Measurements from ENCODE around the gene GBE1.
A peak's percentile ranks its signal among the peaks of the same experiment; 100 is the strongest.

GBE1 gene

GRCh38 chr3:81463781-81464180, 297.7 kb downstream of the GBE1 start:
- no peak for DNase-seq (ENCODE audit: low read depth, low spot score)
- TF ChIP-seq CTCF (IDR thresholded peaks at IDR 0.05; ENCODE audit: low read depth, low read length), result no peak
- in situ Hi-C loops (cut with HindIII; ENCODE audit: low sequenced_read_pairs), result no loop called here
- H3K4me3 ChIP-seq (ENCODE audit: low read depth, low read length), result no peak overlapping the region

GRCh38 chr3:81462921-81463320, 298.5 kb downstream of the GBE1 start:
- in situ Hi-C loops (cut with HindIII; ENCODE audit: low sequenced_read_pairs), result no loop called here
- no peak for TF ChIP-seq CTCF (IDR thresholded peaks at IDR 0.05; ENCODE audit: low read depth, low read length)
- peak; percentile 38 for DNase-seq (ENCODE audit: low read depth, low spot score)
- H3K4me3 ChIP-seq (ENCODE audit: low read depth, low read length), result no peak overlapping the region

- in situ Hi-C loops (cut with HindIII; ENCODE audit: low sequenced_read_pairs), result no loop called here
- no peak overlapping the region for H3K4me3 ChIP-seq (ENCODE audit: low read depth, low read length)
- no peak for DNase-seq (ENCODE audit: low read depth, low spot score)
- no peak for TF ChIP-seq CTCF (IDR thresholded peaks at IDR 0.05; ENCODE audit: low read depth, low read length)
Measured at GRCh38 chr3:81459733-81460132, 301.7 kb downstream of the GBE1 start.

GRCh38 chr3:81452418-81452817, 309.0 kb downstream of the GBE1 start:
- no peak for DNase-seq (ENCODE audit: low read depth, low spot score)
- in situ Hi-C loops (cut with HindIII; ENCODE audit: low sequenced_read_pairs), result no loop called here
- no peak for TF ChIP-seq CTCF (IDR thresholded peaks at IDR 0.05; ENCODE audit: low read depth, low read length)
- H3K4me3 ChIP-seq (ENCODE audit: low read depth, low read length), result no peak overlapping the region

- no peak overlapping the region for H3K4me3 ChIP-seq (ENCODE audit: low read depth, low read length)
- TF ChIP-seq CTCF (IDR thresholded peaks at IDR 0.05; ENCODE audit: low read depth, low read length), result no peak
- in situ Hi-C loops (cut with HindIII; ENCODE audit: low sequenced_read_pairs), result no loop called here
- peak; percentile 54 for DNase-seq (ENCODE audit: low read depth, low spot score)
Measured at GRCh38 chr3:81451611-81452010, 309.8 kb downstream of the GBE1 start.

GRCh38 chr3:81451140-81451539, 310.3 kb downstream of the GBE1 start:
- no peak for DNase-seq (ENCODE audit: low read depth, low spot score)
- H3K4me3 ChIP-seq (ENCODE audit: low read depth, low read length), result no peak overlapping the region
- in situ Hi-C loops (cut with HindIII; ENCODE audit: low sequenced_read_pairs), result no loop called here
- no peak for TF ChIP-seq CTCF (IDR thresholded peaks at IDR 0.05; ENCODE audit: low read depth, low read length)

GRCh38 chr3:81446806-81447205, 314.6 kb downstream of the GBE1 start:
- in situ Hi-C loops (cut with HindIII; ENCODE audit: low sequenced_read_pairs), result no loop called here
- DNase-seq (ENCODE audit: low read depth, low spot score), result no peak
- no peak for TF ChIP-seq CTCF (IDR thresholded peaks at IDR 0.05; ENCODE audit: low read depth, low read length)
- H3K4me3 ChIP-seq (ENCODE audit: low read depth, low read length), result no peak overlapping the region
